HL-60 (cell line): ENCODE results near the gene AAK1.

ENCODE experiments used
- GABPA ChIP-seq: IDR thresholded peaks from 2 replicates; pipeline ENCODE4 v1.6.1; 2012; ENCODE audit warnings: low read depth
- POLR2AphosphoS5 ChIP-seq: IDR thresholded peaks from 2 replicates; pipeline ENCODE4 v1.6.1; 2012; ENCODE audit warnings: low read depth
- TF ChIP-seq, protein P1 (sequence below): IDR thresholded peaks from one replicate; pipeline ENCODE4 v1.5.1; 2011; ENCODE audit warnings: low read length, control low read depth, inconsistent platforms; ENCODE audit not compliant: insufficient read depth
- TF ChIP-seq, protein P2 (sequence below): IDR thresholded peaks from 2 replicates; pipeline ENCODE4 v1.6.1; 2012; ENCODE audit warnings: low read depth; ENCODE audit not compliant: insufficient replicate concordance

DNA sequence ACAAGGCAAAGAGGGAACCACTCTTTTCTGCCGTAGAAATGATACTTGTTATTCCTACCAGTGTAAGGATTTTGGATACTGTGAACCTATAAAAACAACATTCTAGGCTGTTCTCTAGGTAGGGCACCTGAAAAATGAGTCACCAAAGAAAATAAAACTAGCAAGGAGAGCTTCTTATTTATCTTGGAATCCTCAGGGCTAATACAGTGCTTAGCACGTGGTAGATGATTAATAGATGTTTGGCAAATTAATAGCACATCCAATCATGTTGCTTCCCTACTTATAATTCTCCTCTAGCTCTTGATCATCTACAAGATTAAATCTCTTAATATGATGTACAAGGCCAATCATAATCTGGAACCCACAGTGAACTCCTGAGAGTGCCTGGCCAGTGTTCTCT, 73.1 kb downstream of the AAK1 start:
- TF ChIP-seq, protein P1, sequence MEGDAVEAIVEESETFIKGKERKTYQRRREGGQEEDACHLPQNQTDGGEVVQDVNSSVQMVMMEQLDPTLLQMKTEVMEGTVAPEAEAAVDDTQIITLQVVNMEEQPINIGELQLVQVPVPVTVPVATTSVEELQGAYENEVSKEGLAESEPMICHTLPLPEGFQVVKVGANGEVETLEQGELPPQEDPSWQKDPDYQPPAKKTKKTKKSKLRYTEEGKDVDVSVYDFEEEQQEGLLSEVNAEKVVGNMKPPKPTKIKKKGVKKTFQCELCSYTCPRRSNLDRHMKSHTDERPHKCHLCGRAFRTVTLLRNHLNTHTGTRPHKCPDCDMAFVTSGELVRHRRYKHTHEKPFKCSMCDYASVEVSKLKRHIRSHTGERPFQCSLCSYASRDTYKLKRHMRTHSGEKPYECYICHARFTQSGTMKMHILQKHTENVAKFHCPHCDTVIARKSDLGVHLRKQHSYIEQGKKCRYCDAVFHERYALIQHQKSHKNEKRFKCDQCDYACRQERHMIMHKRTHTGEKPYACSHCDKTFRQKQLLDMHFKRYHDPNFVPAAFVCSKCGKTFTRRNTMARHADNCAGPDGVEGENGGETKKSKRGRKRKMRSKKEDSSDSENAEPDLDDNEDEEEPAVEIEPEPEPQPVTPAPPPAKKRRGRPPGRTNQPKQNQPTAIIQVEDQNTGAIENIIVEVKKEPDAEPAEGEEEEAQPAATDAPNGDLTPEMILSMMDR = no peak
- TF ChIP-seq POLR2AphosphoS5 = no peak
- no peak for TF ChIP-seq GABPA
- TF ChIP-seq, protein P2, sequence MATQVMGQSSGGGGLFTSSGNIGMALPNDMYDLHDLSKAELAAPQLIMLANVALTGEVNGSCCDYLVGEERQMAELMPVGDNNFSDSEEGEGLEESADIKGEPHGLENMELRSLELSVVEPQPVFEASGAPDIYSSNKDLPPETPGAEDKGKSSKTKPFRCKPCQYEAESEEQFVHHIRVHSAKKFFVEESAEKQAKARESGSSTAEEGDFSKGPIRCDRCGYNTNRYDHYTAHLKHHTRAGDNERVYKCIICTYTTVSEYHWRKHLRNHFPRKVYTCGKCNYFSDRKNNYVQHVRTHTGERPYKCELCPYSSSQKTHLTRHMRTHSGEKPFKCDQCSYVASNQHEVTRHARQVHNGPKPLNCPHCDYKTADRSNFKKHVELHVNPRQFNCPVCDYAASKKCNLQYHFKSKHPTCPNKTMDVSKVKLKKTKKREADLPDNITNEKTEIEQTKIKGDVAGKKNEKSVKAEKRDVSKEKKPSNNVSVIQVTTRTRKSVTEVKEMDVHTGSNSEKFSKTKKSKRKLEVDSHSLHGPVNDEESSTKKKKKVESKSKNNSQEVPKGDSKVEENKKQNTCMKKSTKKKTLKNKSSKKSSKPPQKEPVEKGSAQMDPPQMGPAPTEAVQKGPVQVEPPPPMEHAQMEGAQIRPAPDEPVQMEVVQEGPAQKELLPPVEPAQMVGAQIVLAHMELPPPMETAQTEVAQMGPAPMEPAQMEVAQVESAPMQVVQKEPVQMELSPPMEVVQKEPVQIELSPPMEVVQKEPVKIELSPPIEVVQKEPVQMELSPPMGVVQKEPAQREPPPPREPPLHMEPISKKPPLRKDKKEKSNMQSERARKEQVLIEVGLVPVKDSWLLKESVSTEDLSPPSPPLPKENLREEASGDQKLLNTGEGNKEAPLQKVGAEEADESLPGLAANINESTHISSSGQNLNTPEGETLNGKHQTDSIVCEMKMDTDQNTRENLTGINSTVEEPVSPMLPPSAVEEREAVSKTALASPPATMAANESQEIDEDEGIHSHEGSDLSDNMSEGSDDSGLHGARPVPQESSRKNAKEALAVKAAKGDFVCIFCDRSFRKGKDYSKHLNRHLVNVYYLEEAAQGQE = no peak
